Ishikawa (cell line): ENCODE measurements around the gene AP1S3.

Experiments used
- CEBPB ChIP-seq: IDR thresholded peaks from 2 replicates; pipeline ENCODE4 v1.6.1; 2012
- CREB1 ChIP-seq: IDR thresholded peaks from 2 replicates; pipeline ENCODE4 v1.6.1; 2012; ENCODE audit warnings: low read depth
- EGR1 ChIP-seq: IDR thresholded peaks from 2 replicates; pipeline ENCODE4 v1.6.1; 2012
- EP300 ChIP-seq: IDR thresholded peaks from 2 replicates; pipeline ENCODE4 v1.6.1; 2012; ENCODE audit warnings: borderline replicate concordance
- TAF1 ChIP-seq: IDR thresholded peaks from 2 replicates; pipeline ENCODE4 v1.6.1; 2012; ENCODE audit warnings: low read depth, mild to moderate bottlenecking
- YY1 ChIP-seq: IDR thresholded peaks from 2 replicates; pipeline ENCODE4 v1.6.1; 2012; ENCODE audit warnings: low read depth
- TF ChIP-seq, protein P1 (sequence below): IDR thresholded peaks from 2 replicates; pipeline ENCODE4 v1.6.1; 2012; ENCODE audit warnings: low read depth, mild to moderate bottlenecking

- TF ChIP-seq CEBPB (no peak), CREB1 (no peak), YY1 (no peak), EP300 (no peak), TAF1 (no peak), EGR1 (no peak)
- TF ChIP-seq, protein P1, sequence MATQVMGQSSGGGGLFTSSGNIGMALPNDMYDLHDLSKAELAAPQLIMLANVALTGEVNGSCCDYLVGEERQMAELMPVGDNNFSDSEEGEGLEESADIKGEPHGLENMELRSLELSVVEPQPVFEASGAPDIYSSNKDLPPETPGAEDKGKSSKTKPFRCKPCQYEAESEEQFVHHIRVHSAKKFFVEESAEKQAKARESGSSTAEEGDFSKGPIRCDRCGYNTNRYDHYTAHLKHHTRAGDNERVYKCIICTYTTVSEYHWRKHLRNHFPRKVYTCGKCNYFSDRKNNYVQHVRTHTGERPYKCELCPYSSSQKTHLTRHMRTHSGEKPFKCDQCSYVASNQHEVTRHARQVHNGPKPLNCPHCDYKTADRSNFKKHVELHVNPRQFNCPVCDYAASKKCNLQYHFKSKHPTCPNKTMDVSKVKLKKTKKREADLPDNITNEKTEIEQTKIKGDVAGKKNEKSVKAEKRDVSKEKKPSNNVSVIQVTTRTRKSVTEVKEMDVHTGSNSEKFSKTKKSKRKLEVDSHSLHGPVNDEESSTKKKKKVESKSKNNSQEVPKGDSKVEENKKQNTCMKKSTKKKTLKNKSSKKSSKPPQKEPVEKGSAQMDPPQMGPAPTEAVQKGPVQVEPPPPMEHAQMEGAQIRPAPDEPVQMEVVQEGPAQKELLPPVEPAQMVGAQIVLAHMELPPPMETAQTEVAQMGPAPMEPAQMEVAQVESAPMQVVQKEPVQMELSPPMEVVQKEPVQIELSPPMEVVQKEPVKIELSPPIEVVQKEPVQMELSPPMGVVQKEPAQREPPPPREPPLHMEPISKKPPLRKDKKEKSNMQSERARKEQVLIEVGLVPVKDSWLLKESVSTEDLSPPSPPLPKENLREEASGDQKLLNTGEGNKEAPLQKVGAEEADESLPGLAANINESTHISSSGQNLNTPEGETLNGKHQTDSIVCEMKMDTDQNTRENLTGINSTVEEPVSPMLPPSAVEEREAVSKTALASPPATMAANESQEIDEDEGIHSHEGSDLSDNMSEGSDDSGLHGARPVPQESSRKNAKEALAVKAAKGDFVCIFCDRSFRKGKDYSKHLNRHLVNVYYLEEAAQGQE, result no peak
Observed at GRCh38 chr2:223813329-223813728, 24.1 kb downstream of the AP1S3 start.
